Measurements from ENCODE around the gene NDUFAB1. TPM values are rescaled to one million over a fixed set of nuclear protein-coding genes. Genes with fewer than 3 reads are reported as not detected.

The NDUFAB1 gene
- total RNA-seq, 1 experiment from 2014 or later = 184 TPM

- intact Hi-C loops (cut with micrococcal nuclease; ENCODE audit: unreplicated experiment) = no loop called here
- no peaks in the 10 kb centered on the region for H3K4me1 ChIP-seq (ENCODE audit: insufficient read depth, low read length, poor library complexity, severe bottlenecking)
- no peak for TF ChIP-seq CTCF (conservative IDR thresholded peaks at IDR 0.05; ENCODE audit: low read depth, low read length)
- TF ChIP-seq EZH2 (IDR thresholded peaks at IDR 0.05; ENCODE audit: borderline replicate concordance, low read depth, low read length, poor library complexity, severe bottlenecking) = no peak
- H3K27me3 ChIP-seq (replicated peaks; ENCODE audit: insufficient read depth, low read depth, low read length, poor library complexity) = no peaks in the 10 kb centered on the region
- DNase-seq (ENCODE audit: low spot score) = no peak
- no peak overlapping the region for H3K4me3 ChIP-seq (ENCODE audit: low read depth, low read length, poor library complexity, severe bottlenecking)
- ChIA-PET POLR2A (ENCODE audit: low non-redundant PET) (no interaction called here), CTCF (no interaction called here)
- H3K36me3 ChIP-seq (ENCODE audit: insufficient read depth, low read length, poor library complexity, severe bottlenecking) = peaks cover 17% of the 10 kb centered on the region
- H3K27ac ChIP-seq (ENCODE audit: low read depth, low read length, poor library complexity, severe bottlenecking) = no peak overlapping the region
- no peaks in the 10 kb centered on the region for H3K9me3 ChIP-seq (ENCODE audit: low read depth, low read length, poor library complexity, severe bottlenecking)
- BruUV-seq (replicated peaks) = no TSS peak
Observed at GRCh38 chr16:23607726-23608125, 11.6 kb upstream of the NDUFAB1 start.

DNA sequence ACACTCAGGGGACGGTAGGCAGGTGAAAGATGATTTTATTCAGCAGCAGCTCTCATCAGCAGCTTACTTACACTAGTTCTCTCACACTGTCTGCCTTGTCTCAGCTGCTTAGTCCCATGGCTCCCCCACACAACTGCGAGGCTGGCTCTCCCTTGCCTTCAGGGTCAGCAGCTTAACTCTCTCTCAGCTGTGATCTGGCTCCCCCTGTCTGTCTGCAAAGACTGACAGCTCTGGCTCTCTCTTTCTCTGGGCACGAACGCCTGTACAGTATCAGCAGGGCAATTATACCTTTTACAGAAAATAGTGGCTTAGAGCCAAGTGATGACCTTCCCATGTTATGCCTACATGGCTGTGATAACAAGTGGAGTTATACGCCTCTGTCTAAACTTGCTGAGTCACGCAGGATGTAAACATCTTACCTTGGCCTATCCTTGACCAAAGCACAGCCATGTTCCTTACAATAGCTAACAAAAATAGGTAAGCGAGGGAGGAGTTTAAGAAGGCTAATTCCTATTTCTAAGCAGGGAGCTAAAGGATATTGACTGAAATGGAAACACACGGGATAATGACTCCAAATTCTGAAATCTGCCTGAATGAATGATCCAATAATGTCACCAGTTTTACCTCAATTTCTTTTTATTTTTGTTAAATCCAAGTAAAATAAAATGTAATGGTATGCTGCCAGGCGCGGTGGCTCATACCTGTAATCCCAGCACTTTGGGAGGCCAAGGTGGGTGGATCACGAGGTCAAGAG is 1.1 kb upstream of the NDUFAB1 start:
- BruUV-seq (replicated peaks) = no TSS peak

DNA sequence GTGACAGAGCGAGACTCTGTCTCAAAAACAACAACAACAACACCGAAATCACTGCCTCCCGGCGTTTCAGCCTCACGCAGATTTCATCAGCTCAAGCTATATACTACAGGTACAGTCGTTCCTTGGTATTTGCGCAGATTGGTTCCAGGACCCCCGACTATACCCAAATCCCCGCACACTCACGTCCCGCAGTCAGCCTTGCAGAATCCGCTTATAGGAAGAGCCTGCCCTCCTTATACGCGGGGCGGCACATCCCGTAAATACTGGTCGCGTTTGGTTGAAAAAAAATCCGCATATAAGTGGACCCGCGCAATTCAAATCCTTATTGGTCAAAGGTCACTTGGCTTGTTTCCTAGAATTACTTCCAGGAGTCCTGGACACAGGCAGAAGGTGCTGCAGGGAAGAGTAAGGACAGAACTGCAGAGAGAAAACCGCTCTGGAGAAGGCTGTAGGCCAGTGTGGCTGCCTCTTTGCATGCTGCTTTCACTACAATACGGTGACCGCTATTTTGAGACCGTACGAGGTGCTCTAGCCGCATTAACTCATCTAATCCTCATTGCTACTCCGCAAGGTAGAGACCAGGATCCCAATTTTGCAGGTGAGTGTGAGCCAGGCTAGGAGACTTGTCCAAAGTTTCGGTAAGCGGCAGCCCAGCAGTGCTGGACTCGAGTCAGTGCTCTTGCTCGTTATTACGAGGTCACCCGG is 718 bp downstream of the NDUFAB1 start:
- peak overlapping the region; percentile 91 for H3K27ac ChIP-seq (ENCODE audit: low read depth, low read length, poor library complexity, severe bottlenecking)
- peaks cover 31% of the 10 kb centered on the region for H3K36me3 ChIP-seq (ENCODE audit: insufficient read depth, low read length, poor library complexity, severe bottlenecking)
- TF ChIP-seq EZH2 (IDR thresholded peaks at IDR 0.05; ENCODE audit: borderline replicate concordance, low read depth, low read length, poor library complexity, severe bottlenecking) = no peak
- TF ChIP-seq CTCF (conservative IDR thresholded peaks at IDR 0.05; ENCODE audit: low read depth, low read length) = no peak
- POLR2A ChIA-PET (ENCODE audit: low non-redundant PET) = no interaction called here
- no peaks in the 10 kb centered on the region for H3K27me3 ChIP-seq (replicated peaks; ENCODE audit: insufficient read depth, low read depth, low read length, poor library complexity)
- peak overlapping the region; percentile 89 for H3K4me3 ChIP-seq (ENCODE audit: low read depth, low read length, poor library complexity, severe bottlenecking)
- no peak for DNase-seq (ENCODE audit: low spot score)
- CTCF ChIA-PET = no interaction called here
- H3K4me1 ChIP-seq (ENCODE audit: insufficient read depth, low read length, poor library complexity, severe bottlenecking) = peaks cover 8% of the 10 kb centered on the region
- intact Hi-C loops (cut with micrococcal nuclease; ENCODE audit: unreplicated experiment) = no loop called here
- H3K9me3 ChIP-seq (ENCODE audit: low read depth, low read length, poor library complexity, severe bottlenecking) = no peaks in the 10 kb centered on the region
- TSS peak; percentile 60 for BruUV-seq (replicated peaks)

More for the DNA sequence above, 1.1 kb upstream of the NDUFAB1 start:
- Histone ChIP-seq H3K27ac (ENCODE audit: low read depth, low read length, poor library complexity, severe bottlenecking) (no peak overlapping the region), H3K4me3 (ENCODE audit: low read depth, low read length, poor library complexity, severe bottlenecking) (no peak overlapping the region), H3K4me1 (ENCODE audit: insufficient read depth, low read length, poor library complexity, severe bottlenecking) (peaks cover 8% of the 10 kb centered on the region), H3K36me3 (ENCODE audit: insufficient read depth, low read length, poor library complexity, severe bottlenecking) (peaks cover 18% of the 10 kb centered on the region), H3K27me3 (replicated peaks; ENCODE audit: insufficient read depth, low read depth, low read length, poor library complexity) (no peaks in the 10 kb centered on the region), H3K9me3 (ENCODE audit: low read depth, low read length, poor library complexity, severe bottlenecking) (no peaks in the 10 kb centered on the region)
- intact Hi-C loops (cut with micrococcal nuclease; ENCODE audit: unreplicated experiment) = no loop called here
- TF ChIP-seq CTCF (conservative IDR thresholded peaks at IDR 0.05; ENCODE audit: low read depth, low read length) (peak; percentile 50), EZH2 (IDR thresholded peaks at IDR 0.05; ENCODE audit: borderline replicate concordance, low read depth, low read length, poor library complexity, severe bottlenecking) (no peak)
- peak; percentile 70 for DNase-seq (ENCODE audit: low spot score)
- ChIA-PET POLR2A (ENCODE audit: low non-redundant PET) (interaction anchor here (0.5 to 0.8 kb wide), 3 partner anchors 40 to 124 kb away, joined by 3 to 6 read pairs (median 6); partner anchors contain the start of genes EARS2 and UBFD1), CTCF (interaction anchor here (0.6 kb wide), 2 partner anchors 87 to 400 kb away, joined by 3 to 5 read pairs; no protein-coding TSS in a partner anchor)
